PC-3 (cell line): Measurements from ENCODE around the gene OTUB1. TPM values are rescaled to one million over a fixed set of nuclear protein-coding genes. Genes with fewer than 3 reads are reported as not detected.
"Not testable (repeated sequence)": the region's sequence is repeated elsewhere in the genome, so short reads cannot be mapped to it uniquely, and the experiment has no call there.

ENCODE experiments used
- ATAC-seq: fragments of 200-7000 bp; cut with Tn5 transposase; 2 replicates; pipeline ENCODE4 v1.9.1; 2020; ENCODE audit warnings: mild to moderate bottlenecking, moderate library complexity
- BruUV-seq: library from RNA; stranded (reverse); fragments of 400-500 nt; replicated peaks from 2 replicates; lab custom pipeline; 2021; lab: Mats Ljungman, UMichigan
- CTCF ChIA-PET: fragments of 300-600 bp; sonication (Branson Sonifier 250); formaldehyde crosslinking; loops from one replicate; lab custom pipeline; 2022; ENCODE audit warnings: antibody characterized with exemption; lab: Charles Lee
- POLR2A ChIA-PET: fragments of 300-600 bp; sonication (Branson Sonifier 250); formaldehyde crosslinking; loops from one replicate; lab custom pipeline; 2022; ENCODE audit warnings: antibody characterized with exemption; ENCODE audit not compliant: unreplicated experiment; lab: Charles Lee
- DNase-seq: peaks from one replicate; pipeline ENCODE4 v3.0.0-alpha.2; 2015
- H2AFZ ChIP-seq: fragments of 300-600 bp; sonication (generic); 2 replicates; pipeline ENCODE4 v1.6.0; 2016; ENCODE audit warnings: antibody characterized with exemption, low read length
- H3F3A ChIP-seq: fragments of 300-600 bp; sonication (generic); one replicate; pipeline ENCODE4 v1.6.0; 2017; ENCODE audit warnings: antibody characterized with exemption, low read length, control low read depth, mild to moderate bottlenecking; ENCODE audit not compliant: unreplicated experiment
- H3K27ac ChIP-seq: fragments of 300-600 bp; sonication (generic); 2 replicates; pipeline ENCODE4 v1.5.1; 2016; ENCODE audit warnings: mild to moderate bottlenecking, low read length
- H3K27me3 ChIP-seq: fragments of 300-600 bp; sonication (generic); 2 replicates; pipeline ENCODE4 v1.6.1; 2016; ENCODE audit warnings: low read length, mixed read lengths
- H3K36me3 ChIP-seq: fragments of 300-600 bp; sonication (generic); 2 replicates; pipeline ENCODE4 v1.6.1; 2016; ENCODE audit warnings: low read depth, mixed run types, low read length, mixed read lengths
- H3K4me1 ChIP-seq: fragments of 300-600 bp; sonication (generic); 2 replicates; pipeline ENCODE4 v1.5.1; 2016; ENCODE audit warnings: low read length; ENCODE audit not compliant: insufficient read depth
- H3K4me2 ChIP-seq: fragments of 300-600 bp; sonication (generic); 2 replicates; pipeline ENCODE4 v1.6.0; 2016; ENCODE audit warnings: low read length
- H3K4me3 ChIP-seq: fragments of 300-600 bp; sonication (generic); 2 replicates; pipeline ENCODE4 v1.5.1; 2016; ENCODE audit warnings: mild to moderate bottlenecking, low read length, mixed read lengths
- H3K79me2 ChIP-seq: fragments of 300-600 bp; sonication (generic); 2 replicates; pipeline ENCODE4 v1.6.1; 2017; ENCODE audit warnings: low read length, mixed read lengths
- H3K9ac ChIP-seq: fragments of 300-600 bp; sonication (generic); 2 replicates; pipeline ENCODE4 v1.6.0; 2016; ENCODE audit warnings: mild to moderate bottlenecking, low read length
- H3K9me2 ChIP-seq: fragments of 300-600 bp; sonication (generic); replicated peaks from 2 replicates; pipeline ENCODE4 v1.6.1; 2016; ENCODE audit warnings: mixed run types, low read length, mixed read lengths
- H3K9me3 ChIP-seq: fragments of 300-600 bp; sonication (generic); 2 replicates; pipeline ENCODE4 v1.6.1; 2016; ENCODE audit warnings: low read length, mixed read lengths
- H4K20me1 ChIP-seq: fragments of 300-600 bp; sonication (generic); 2 replicates; pipeline ENCODE4 v1.6.1; 2016; ENCODE audit warnings: low read length, mixed read lengths
- CTCF ChIP-seq: fragments of 300-600 bp; sonication (generic); conservative IDR thresholded peaks from 2 replicates; pipeline ENCODE4 v1.5.1; 2017; ENCODE audit warnings: antibody characterized with exemption, low read depth, mild to moderate bottlenecking, low read length
- EZH2 ChIP-seq: fragments of 300-600 bp; sonication (generic); IDR thresholded peaks from one replicate; pipeline ENCODE4 v1.6.1; 2017; ENCODE audit warnings: antibody characterized with exemption, mild to moderate bottlenecking, low read length; ENCODE audit not compliant: unreplicated experiment
- EZH2phosphoT487 ChIP-seq: fragments of 300-600 bp; sonication (generic); IDR thresholded peaks from 2 replicates; pipeline ENCODE4 v1.6.1; 2018; ENCODE audit warnings: mild to moderate bottlenecking, antibody characterized with exemption, low read length, borderline replicate concordance
- intact Hi-C: fragments of 100-400 bp; cut with micrococcal nuclease; formaldehyde crosslinking; loops from 2 replicates; pipeline ENCODE4 v1.9.0; 2023
- total RNA-seq: library from RNA; depleted of rRNA; stranded (reverse); fragments of >200 nt; gene quantifications from 2 replicates; pipeline ENCODE4 v1.2.3, GENCODE V29; 2014

OTUB1 gene
- total RNA-seq, 1 experiment from 2014 or later, result 129 TPM

- H3K4me3 ChIP-seq, result no peak overlapping the region
Measured at GRCh38 chr11:64043545-64043944, 57.3 kb downstream of the OTUB1 start.

GRCh38 chr11:64044730-64045393 is 58.6 kb downstream of the OTUB1 start:
- Histone ChIP-seq H3K9me3 (no peaks in the 10 kb centered on the region), H2AFZ (no peak overlapping the region), H3K9me2 (no peaks in the 10 kb centered on the region), H3K4me1 (no peaks in the 10 kb centered on the region), H3K4me3 (no peak overlapping the region), H3K27ac (no peak overlapping the region), H3K79me2 (no peaks in the 10 kb centered on the region), H3F3A (no peaks in the 10 kb centered on the region), H3K9ac (no peak overlapping the region), H4K20me1 (no peaks in the 10 kb centered on the region), H3K4me2 (no peak overlapping the region), H3K27me3 (no peaks in the 10 kb centered on the region), H3K36me3 (no peaks in the 10 kb centered on the region)
- ChIA-PET CTCF (no interaction called here), POLR2A (no interaction called here)
- no peak for ATAC-seq
- TF ChIP-seq CTCF, result no peak
- TF ChIP-seq EZH2phosphoT487, result no peak
- TF ChIP-seq EZH2, result no peak
- BruUV-seq, result no TSS peak
- intact Hi-C loops, result no loop called here
- no peak for DNase-seq

More at GRCh38 chr11:64043545-64043944, 57.3 kb downstream of the OTUB1 start:
- Histone ChIP-seq H2AFZ (no peak overlapping the region), H3K79me2 (no peaks in the 10 kb centered on the region), H3K9me3 (no peaks in the 10 kb centered on the region), H3F3A (no peaks in the 10 kb centered on the region), H3K9me2 (no peaks in the 10 kb centered on the region), H3K4me2 (no peak overlapping the region), H3K36me3 (no peaks in the 10 kb centered on the region), H3K27ac (no peak overlapping the region), H3K4me1 (no peaks in the 10 kb centered on the region), H3K9ac (no peak overlapping the region), H4K20me1 (no peaks in the 10 kb centered on the region), H3K27me3 (no peaks in the 10 kb centered on the region)
- TF ChIP-seq CTCF, result no peak
- DNase-seq, result no peak
- POLR2A ChIA-PET, result no interaction called here
- BruUV-seq, result no TSS peak
- CTCF ChIA-PET, result interaction anchor here (0.6 kb wide), 1 partner anchor 306 kb away, joined by 4 read pairs; no protein-coding TSS in a partner anchor
- intact Hi-C loops, result no loop called here
- no peak for ATAC-seq

- TF ChIP-seq EZH2phosphoT487 (no peak), CTCF (no peak), EZH2 (no peak)
- POLR2A ChIA-PET, result no interaction called here
- Histone ChIP-seq H3K4me2 (no peak overlapping the region), H3K27ac (no peak overlapping the region), H3K4me1 (no peaks in the 10 kb centered on the region), H3K79me2 (no peaks in the 10 kb centered on the region), H2AFZ (no peak overlapping the region), H3K4me3 (no peak overlapping the region), H3F3A (no peaks in the 10 kb centered on the region), H4K20me1 (no peaks in the 10 kb centered on the region), H3K9me3 (no peaks in the 10 kb centered on the region), H3K9ac (no peak overlapping the region), H3K27me3 (no peaks in the 10 kb centered on the region), H3K9me2 (no peaks in the 10 kb centered on the region), H3K36me3 (no peaks in the 10 kb centered on the region)
- ATAC-seq (no peak), DNase-seq (no peak)
- CTCF ChIA-PET, result no interaction called here
- intact Hi-C loops, result no loop called here
- no TSS peak for BruUV-seq
Measured at GRCh38 chr11:64045700-64046099, 59.5 kb downstream of the OTUB1 start.

GRCh38 chr11:64047373-64047772 is 61.1 kb downstream of the OTUB1 start:
- ATAC-seq, H3K4me2 ChIP-seq, H3K27me3 ChIP-seq, H3K9me2 ChIP-seq, CTCF ChIA-PET, H3K4me3 ChIP-seq, H3K9ac ChIP-seq, H3F3A ChIP-seq, H4K20me1 ChIP-seq, H3K79me2 ChIP-seq, intact Hi-C loops, DNase-seq, H3K27ac ChIP-seq, H3K4me1 ChIP-seq, H3K9me3 ChIP-seq, H2AFZ ChIP-seq, POLR2A ChIA-PET, H3K36me3 ChIP-seq, BruUV-seq: not testable (repeated sequence)
